ENCODE results near the gene TLX3. TPM values are rescaled to one million over a fixed set of nuclear protein-coding genes. Genes with fewer than 3 reads are reported as not detected.
"Not testable (repeated sequence)": the region's sequence is repeated elsewhere in the genome, so short reads cannot be mapped to it uniquely, and the experiment has no call there.

Gene TLX3
- total and polyA plus RNA-seq, 2 of the 4 experiments (the other 2 are of a cell fraction), result not detected

DNA sequence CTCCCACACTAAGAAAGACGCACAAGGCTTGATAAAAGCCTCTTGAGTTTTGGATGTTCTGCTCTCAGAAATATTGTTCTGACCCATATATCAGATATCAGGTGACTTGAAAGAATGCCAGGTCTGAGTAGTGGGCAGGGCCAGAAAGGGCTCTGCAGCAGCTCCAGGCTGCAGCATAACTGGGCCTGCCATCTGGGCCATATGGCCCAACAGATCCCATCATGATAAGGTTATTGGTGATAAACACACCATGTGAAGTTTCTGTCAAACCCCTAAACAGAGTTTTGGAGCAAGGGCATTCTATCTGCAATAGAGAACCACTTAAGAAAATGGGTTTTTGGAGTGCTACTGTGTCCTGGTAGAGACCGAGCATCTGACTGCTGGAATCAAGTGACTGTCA, 48.8 kb downstream of the TLX3 start:
- ChIA-PET CTCF (no interaction called here), POLR2A (ENCODE audit: unreplicated experiment) (no interaction called here)
- Histone ChIP-seq H3K23ac (ENCODE audit: low read depth, low read length) (no peak overlapping the region), H3K4ac (ENCODE audit: low read depth, low read length) (no peak overlapping the region), H3K56ac (ENCODE audit: extremely low read depth, insufficient read depth, low read length) (no peak overlapping the region), H2AK9ac (replicated peaks; ENCODE audit: low read depth, low read length, poor library complexity) (no peak overlapping the region), H3K9me3 (ENCODE audit: control insufficient read depth, insufficient read depth, low read length) (no peaks in the 10 kb centered on the region), H3K4me2 (ENCODE audit: low read depth, low read length) (no peak overlapping the region), H3K18ac (ENCODE audit: low read depth, low read length) (no peak overlapping the region), H3K27ac (ENCODE audit: insufficient read depth, low read length) (no peak overlapping the region), H2BK15ac (ENCODE audit: low read depth, low read length) (no peak overlapping the region), H3K9me1 (ENCODE audit: insufficient read depth, low read length) (no peaks in the 10 kb centered on the region), H2BK120ac (ENCODE audit: low read depth, low read length) (no peak overlapping the region), H4K8ac (ENCODE audit: low read depth in 2 of 2, low read length in 2 of 2) (no peak overlapping the region), H4K20me1 (ENCODE audit: insufficient read depth, low read length) (no peaks in the 10 kb centered on the region), H3K36me3 (ENCODE audit: control insufficient read depth, insufficient read depth, low read length) (no peaks in the 10 kb centered on the region), H3K9ac (ENCODE audit: low read depth, low read length) (no peak overlapping the region), H3K27me3 (ENCODE audit: control insufficient read depth, insufficient read depth, low read length) (no peaks in the 10 kb centered on the region; the same call in 1 of the 2 replicates), H2BK5ac (ENCODE audit: low read depth, low read length, poor library complexity, severe bottlenecking) (no peak overlapping the region), H2AFZ (replicated peaks; ENCODE audit: low read length, poor library complexity) (no peak overlapping the region), H3K79me1 (ENCODE audit: low read depth in 1 of 2, low read length in 2 of 2) (no peaks in the 10 kb centered on the region), H3K14ac (replicated peaks; ENCODE audit: low read depth, low read length) (no peak overlapping the region), H2BK20ac (ENCODE audit: low read depth, low read length) (no peak overlapping the region), H4K5ac (ENCODE audit: low read depth, low read length) (no peak overlapping the region), H2AK5ac (ENCODE audit: low read depth, low read length) (no peak overlapping the region), H4K91ac (ENCODE audit: insufficient read depth, low read depth, low read length) (no peak overlapping the region), H3K4me1 (ENCODE audit: control insufficient read depth, insufficient read depth, low read length) (no peaks in the 10 kb centered on the region), H3K4me3 (ENCODE audit: insufficient read depth, low read depth, low read length) (no peak overlapping the region)
- dilution Hi-C loops (cut with HindIII; ENCODE audit: low sequenced_read_pairs, unreplicated experiment) (no loop called here), intact Hi-C loops (cut with micrococcal nuclease) (no loop called here), in situ Hi-C loops (cut with MboI; ENCODE audit: low sequenced_read_pairs) (no loop called here)
- no peak for DNase-seq
- WGBS, 2 experiments (ENCODE audit: extremely low coverage in 2 of 2, insufficient read length in 1 of 2), result 100% methylated on average over 1 of the region's 2 CpGs; no CpG with 5 or more reads in 1 of the 2 experiments
- BruUV-seq (replicated peaks), result no TSS peak
- TF ChIP-seq CHD1 (IDR thresholded peaks at IDR 0.05; ENCODE audit: low read depth, low read length) (no peak), RAD21 (IDR thresholded peaks at IDR 0.05; ENCODE audit: low read length) (no peak)
- TF ChIP-seq, protein P1, sequence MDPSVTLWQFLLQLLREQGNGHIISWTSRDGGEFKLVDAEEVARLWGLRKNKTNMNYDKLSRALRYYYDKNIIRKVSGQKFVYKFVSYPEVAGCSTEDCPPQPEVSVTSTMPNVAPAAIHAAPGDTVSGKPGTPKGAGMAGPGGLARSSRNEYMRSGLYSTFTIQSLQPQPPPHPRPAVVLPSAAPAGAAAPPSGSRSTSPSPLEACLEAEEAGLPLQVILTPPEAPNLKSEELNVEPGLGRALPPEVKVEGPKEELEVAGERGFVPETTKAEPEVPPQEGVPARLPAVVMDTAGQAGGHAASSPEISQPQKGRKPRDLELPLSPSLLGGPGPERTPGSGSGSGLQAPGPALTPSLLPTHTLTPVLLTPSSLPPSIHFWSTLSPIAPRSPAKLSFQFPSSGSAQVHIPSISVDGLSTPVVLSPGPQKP (IDR thresholded peaks at IDR 0.05; ENCODE audit: borderline replicate concordance, low read depth, low read length), result no peak
- ATAC-seq (ENCODE audit: low read depth), result no peak

DNA sequence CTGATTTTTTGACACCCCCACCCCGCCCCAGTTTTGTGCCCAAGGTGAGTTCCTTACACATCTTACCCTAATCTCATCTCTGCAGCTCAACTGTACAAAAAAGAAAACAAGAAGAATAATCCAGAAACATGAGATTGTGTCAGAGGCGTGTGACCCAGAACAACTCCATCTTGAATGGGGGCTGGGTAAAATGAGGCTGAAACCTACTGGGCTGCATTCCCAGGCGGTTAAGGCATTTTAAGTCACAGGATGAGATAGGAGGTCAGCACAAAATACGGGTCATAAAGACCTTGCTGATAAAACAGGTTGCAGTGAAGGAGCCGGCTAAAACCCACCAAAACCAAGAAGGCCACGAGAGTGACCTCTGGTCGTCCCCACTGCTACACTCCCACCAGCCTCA, 52.1 kb downstream of the TLX3 start:
- WGBS, 2 experiments (ENCODE audit: extremely low coverage in 2 of 2, insufficient read length in 1 of 2), result no CpG with 5 or more reads among the region's 7 CpGs
- H2BK20ac ChIP-seq (ENCODE audit: low read depth, low read length); H4K91ac ChIP-seq (ENCODE audit: insufficient read depth, low read depth, low read length); H2AK9ac ChIP-seq (replicated peaks; ENCODE audit: low read depth, low read length, poor library complexity); H3K9me1 ChIP-seq (ENCODE audit: insufficient read depth, low read length); in situ Hi-C loops (cut with MboI; ENCODE audit: low sequenced_read_pairs); BruUV-seq (replicated peaks); H3K23ac ChIP-seq (ENCODE audit: low read depth, low read length); H3K4me1 ChIP-seq (ENCODE audit: control insufficient read depth, insufficient read depth, low read length); H3K4ac ChIP-seq (ENCODE audit: low read depth, low read length); H2BK15ac ChIP-seq (ENCODE audit: low read depth, low read length); H2BK5ac ChIP-seq (ENCODE audit: low read depth, low read length, poor library complexity, severe bottlenecking); H3K14ac ChIP-seq (replicated peaks; ENCODE audit: low read depth, low read length); ATAC-seq (ENCODE audit: low read depth); H3K36me3 ChIP-seq (ENCODE audit: control insufficient read depth, insufficient read depth, low read length); H3K79me1 ChIP-seq (ENCODE audit: low read depth in 1 of 2, low read length in 2 of 2); H3K18ac ChIP-seq (ENCODE audit: low read depth, low read length); H4K5ac ChIP-seq (ENCODE audit: low read depth, low read length); dilution Hi-C loops (cut with HindIII; ENCODE audit: low sequenced_read_pairs, unreplicated experiment); POLR2A ChIA-PET (ENCODE audit: unreplicated experiment); intact Hi-C loops (cut with micrococcal nuclease); CTCF ChIA-PET; H3K27me3 ChIP-seq (ENCODE audit: control insufficient read depth, insufficient read depth, low read length); H3K56ac ChIP-seq (ENCODE audit: extremely low read depth, insufficient read depth, low read length); H4K20me1 ChIP-seq (ENCODE audit: insufficient read depth, low read length); H3K9me3 ChIP-seq (ENCODE audit: control insufficient read depth, insufficient read depth, low read length); H3K27ac ChIP-seq (ENCODE audit: insufficient read depth, low read length); H3K4me3 ChIP-seq (ENCODE audit: insufficient read depth, low read depth, low read length); H2AFZ ChIP-seq (replicated peaks; ENCODE audit: low read length, poor library complexity); DNase-seq; H2BK120ac ChIP-seq (ENCODE audit: low read depth, low read length); H3K9ac ChIP-seq (ENCODE audit: low read depth, low read length); H3K4me2 ChIP-seq (ENCODE audit: low read depth, low read length); H2AK5ac ChIP-seq (ENCODE audit: low read depth, low read length); H4K8ac ChIP-seq (ENCODE audit: low read depth in 2 of 2, low read length in 2 of 2): not testable (repeated sequence)
